ENCODE measurements around the gene LHX4.

The LHX4 gene

GRCh38 chr1:180327089-180327488 lies 97.0 kb downstream of the LHX4 start:
- DNase-seq: no peak
